C4-2B (cell line): ENCODE results near the gene ADAM10.

Experiments
- ZFX ChIP-seq: fragments of 450-650 bp; IDR thresholded peaks from 2 replicates; pipeline ENCODE4 v1.6.1; 2017
- TF ChIP-seq, protein P1 (sequence below): fragments of 450-650 bp; conservative IDR thresholded peaks from 2 replicates; pipeline ENCODE4 v1.5.1; 2017; ENCODE audit warnings: mild to moderate bottlenecking

DNA sequence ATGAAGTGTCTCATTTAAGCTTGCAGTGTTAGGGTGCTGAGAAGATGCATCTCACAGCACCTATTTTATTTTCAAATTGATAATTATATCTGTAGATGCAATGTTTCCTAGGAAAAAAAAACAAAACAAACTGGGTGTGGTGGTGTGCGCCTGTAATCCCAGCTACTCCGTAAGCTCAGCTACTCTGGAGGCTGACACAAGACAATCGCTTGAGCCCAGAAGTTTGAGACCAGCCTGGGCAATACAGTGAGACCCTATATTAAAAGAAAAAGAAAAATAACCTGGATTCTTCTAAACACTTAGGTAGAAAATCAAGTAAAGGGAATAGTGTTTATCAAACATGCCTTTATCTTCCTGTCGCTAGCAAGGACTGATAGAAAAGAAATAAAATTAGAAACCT, 23.5 kb upstream of the ADAM10 start:
- TF ChIP-seq, protein P1, sequence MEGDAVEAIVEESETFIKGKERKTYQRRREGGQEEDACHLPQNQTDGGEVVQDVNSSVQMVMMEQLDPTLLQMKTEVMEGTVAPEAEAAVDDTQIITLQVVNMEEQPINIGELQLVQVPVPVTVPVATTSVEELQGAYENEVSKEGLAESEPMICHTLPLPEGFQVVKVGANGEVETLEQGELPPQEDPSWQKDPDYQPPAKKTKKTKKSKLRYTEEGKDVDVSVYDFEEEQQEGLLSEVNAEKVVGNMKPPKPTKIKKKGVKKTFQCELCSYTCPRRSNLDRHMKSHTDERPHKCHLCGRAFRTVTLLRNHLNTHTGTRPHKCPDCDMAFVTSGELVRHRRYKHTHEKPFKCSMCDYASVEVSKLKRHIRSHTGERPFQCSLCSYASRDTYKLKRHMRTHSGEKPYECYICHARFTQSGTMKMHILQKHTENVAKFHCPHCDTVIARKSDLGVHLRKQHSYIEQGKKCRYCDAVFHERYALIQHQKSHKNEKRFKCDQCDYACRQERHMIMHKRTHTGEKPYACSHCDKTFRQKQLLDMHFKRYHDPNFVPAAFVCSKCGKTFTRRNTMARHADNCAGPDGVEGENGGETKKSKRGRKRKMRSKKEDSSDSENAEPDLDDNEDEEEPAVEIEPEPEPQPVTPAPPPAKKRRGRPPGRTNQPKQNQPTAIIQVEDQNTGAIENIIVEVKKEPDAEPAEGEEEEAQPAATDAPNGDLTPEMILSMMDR, result no peak
- no peak for TF ChIP-seq ZFX
